DND-41 (cell line): ENCODE results near the gene AURKB.

ENCODE experiments used
- ATAC-seq: fragments of 200-7000 bp; cut with Tn5 transposase; 3 replicates; pipeline ENCODE4 v1.9.1; 2021; ENCODE audit warnings: low read depth; ENCODE audit not compliant: insufficient read depth
- DNase-seq: peaks from one replicate; pipeline ENCODE4 v3.0.0-alpha.2; 2020
- H2AFZ ChIP-seq: 2 replicates; pipeline ENCODE4 v1.6.0; 2012; ENCODE audit warnings: low read depth, low read length
- H3K27ac ChIP-seq: 2 replicates; pipeline ENCODE4 v1.5.1; 2012; ENCODE audit warnings: low read length, inconsistent platforms
- H3K27me3 ChIP-seq: fragments of 200-600 bp; sonication (generic); 2 replicates; pipeline ENCODE4 v1.6.0; 2012; ENCODE audit warnings: low read length, mild to moderate bottlenecking, inconsistent platforms; ENCODE audit not compliant: insufficient read depth, poor library complexity
- H3K36me3 ChIP-seq: 2 replicates; pipeline ENCODE4 v1.5.1; 2012; ENCODE audit warnings: low read length, inconsistent platforms; ENCODE audit not compliant: insufficient read depth
- H3K4me1 ChIP-seq: 2 replicates; pipeline ENCODE4 v1.5.1; 2012; ENCODE audit warnings: mild to moderate bottlenecking, low read length; ENCODE audit not compliant: insufficient read depth
- H3K4me2 ChIP-seq: 2 replicates; pipeline ENCODE4 v1.6.0; 2012; ENCODE audit warnings: mild to moderate bottlenecking, moderate library complexity, low read length, inconsistent platforms; ENCODE audit not compliant: insufficient read depth
- H3K4me3 ChIP-seq, 2 experiments: fragments of 200-600 bp in 1 of 2; shearing (Covaris generic) in 1 of 2; 2 replicates each; pipeline ENCODE4 v1.5.1; 2012 to 2016; ENCODE audit warnings: inconsistent platforms in 2 of 2, low read length in 2 of 2, mild to moderate bottlenecking in 2 of 2, low read depth in 1 of 2, moderate library complexity in 1 of 2
- H3K79me2 ChIP-seq: 2 replicates; pipeline ENCODE4 v1.6.0; 2012; ENCODE audit warnings: low read length, inconsistent platforms; ENCODE audit not compliant: insufficient read depth
- H3K9ac ChIP-seq: 2 replicates; pipeline ENCODE4 v1.6.0; 2012; ENCODE audit warnings: low read depth, mild to moderate bottlenecking, inconsistent platforms, low read length, moderate library complexity
- H3K9me3 ChIP-seq: 2 replicates; pipeline ENCODE4 v1.5.1; 2012; ENCODE audit warnings: low read length, moderate library complexity, mild to moderate bottlenecking, inconsistent platforms; ENCODE audit not compliant: insufficient read depth, severe bottlenecking
- H4K20me1 ChIP-seq: 2 replicates; pipeline ENCODE4 v1.6.0; 2012; ENCODE audit warnings: low read length; ENCODE audit not compliant: insufficient read depth
- CTCF ChIP-seq: IDR thresholded peaks from 2 replicates; pipeline ENCODE4 v1.5.1; 2012; ENCODE audit warnings: borderline replicate concordance, low read length, moderate library complexity, mild to moderate bottlenecking; ENCODE audit not compliant: poor library complexity, severe bottlenecking; ENCODE audit errors: extremely low read depth
- EZH2 ChIP-seq: IDR thresholded peaks from 3 replicates; pipeline ENCODE4 v1.6.1; 2012; ENCODE audit warnings: borderline replicate concordance, low read depth, mild to moderate bottlenecking, moderate library complexity, low read length, inconsistent platforms; ENCODE audit not compliant: severe bottlenecking

The AURKB gene

DNA sequence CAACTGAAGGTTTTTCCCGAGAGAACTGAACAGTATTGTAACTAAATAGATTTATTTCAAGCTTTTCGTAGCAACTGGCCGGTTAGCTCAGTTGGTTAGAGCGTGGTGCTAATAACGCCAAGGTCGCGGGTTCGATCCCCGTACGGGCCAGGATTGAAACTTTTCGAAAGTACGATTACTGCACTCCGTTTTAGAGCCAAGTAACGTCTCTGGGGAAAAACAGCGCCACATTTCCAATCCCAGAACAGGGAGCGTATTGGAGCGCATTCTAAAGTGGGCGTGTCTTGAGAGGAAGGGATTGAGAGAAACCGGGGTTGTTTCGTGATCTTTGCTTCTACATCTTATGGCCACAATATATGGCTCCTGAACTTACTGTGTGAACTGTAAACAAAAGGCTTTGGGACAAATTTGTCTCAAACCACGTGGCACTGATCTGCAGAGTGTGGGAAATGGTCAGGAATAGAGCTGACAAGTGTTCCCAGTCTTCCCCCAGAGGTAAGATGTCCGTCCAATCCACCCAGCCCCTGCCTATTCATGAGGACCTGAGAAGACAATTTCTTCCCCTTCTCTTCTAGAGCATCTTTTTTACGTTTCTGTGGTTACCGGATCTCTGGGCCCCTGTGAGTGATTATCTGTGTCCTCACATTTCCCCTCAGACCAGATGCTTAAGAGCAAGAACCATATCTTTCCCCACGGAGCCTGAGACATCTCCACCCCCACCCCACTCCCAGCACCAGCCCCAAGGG, 22.7 kb downstream of the AURKB start:
- H3K27ac ChIP-seq = peak overlapping the region; percentile 99
- H3K4me2 ChIP-seq = peak overlapping the region; percentile 91
- peaks cover 17% of the 10 kb centered on the region for H3K79me2 ChIP-seq
- H2AFZ ChIP-seq = peak overlapping the region; percentile 88
- peaks cover 13% of the 10 kb centered on the region for H4K20me1 ChIP-seq
- no peaks in the 10 kb centered on the region; the same call in 1 of the 2 replicates for H3K36me3 ChIP-seq
- DNase-seq (peak; percentile 94), ATAC-seq (peak; percentile 46)
- no peaks in the 10 kb centered on the region for H3K9me3 ChIP-seq
- H3K9ac ChIP-seq = peak overlapping the region; percentile 70
- TF ChIP-seq CTCF (peak; percentile 8), EZH2 (no peak)
- H3K4me3 ChIP-seq = peak overlapping the region; percentile 70 to 80; a peak in 3 of 4 replicates
- no peaks in the 10 kb centered on the region for H3K27me3 ChIP-seq
- H3K4me1 ChIP-seq = peaks cover 68% of the 10 kb centered on the region

DNA sequence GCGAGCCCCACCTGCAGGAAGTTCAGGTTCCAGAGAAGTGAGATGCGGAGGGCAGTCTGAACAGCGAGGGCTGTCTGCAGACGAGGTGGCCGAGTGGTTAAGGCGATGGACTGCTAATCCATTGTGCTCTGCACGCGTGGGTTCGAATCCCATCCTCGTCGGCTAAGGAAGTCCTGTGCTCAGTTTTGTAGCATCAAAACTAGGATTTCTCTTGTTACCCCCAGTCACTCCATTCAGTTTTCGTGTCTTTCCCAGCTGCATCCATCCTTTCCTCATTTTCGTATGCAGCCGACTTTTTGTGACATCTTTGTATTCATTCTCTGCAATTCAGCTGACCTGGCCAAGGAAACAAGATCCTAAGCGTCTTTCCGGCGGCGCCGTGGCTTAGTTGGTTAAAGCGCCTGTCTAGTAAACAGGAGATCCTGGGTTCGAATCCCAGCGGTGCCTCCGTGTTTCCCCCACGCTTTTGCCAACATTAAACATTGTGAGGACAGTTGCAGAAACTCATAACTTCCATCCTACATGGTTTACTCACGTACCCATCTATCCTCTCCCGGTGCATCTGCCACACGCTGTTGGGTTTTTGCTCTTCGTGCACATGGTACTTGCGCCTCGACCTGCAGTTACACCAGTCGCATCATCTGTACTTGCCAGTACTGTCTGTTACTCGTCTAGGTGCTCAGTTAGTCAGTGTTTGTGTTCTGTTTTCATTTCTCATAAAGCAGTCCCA, 23.4 kb downstream of the AURKB start:
- Histone ChIP-seq H3K9me3 (no peaks in the 10 kb centered on the region), H3K79me2 (peaks cover 17% of the 10 kb centered on the region), H3K4me2 (peak overlapping the region; percentile 91), H4K20me1 (peaks cover 13% of the 10 kb centered on the region), H3K4me3 (peak overlapping the region; percentile 55 to 80; a peak in 3 of 4 replicates), H3K27ac (peak overlapping the region; percentile 99), H3K4me1 (peaks cover 61% of the 10 kb centered on the region), H2AFZ (peak overlapping the region; percentile 88), H3K9ac (peak overlapping the region; percentile 70), H3K27me3 (no peaks in the 10 kb centered on the region), H3K36me3 (no peaks in the 10 kb centered on the region; the same call in 1 of the 2 replicates)
- DNase-seq (peak; percentile 96), ATAC-seq (peak; percentile 39)
- TF ChIP-seq CTCF = peak; percentile 57
- TF ChIP-seq EZH2 = no peak

DNA sequence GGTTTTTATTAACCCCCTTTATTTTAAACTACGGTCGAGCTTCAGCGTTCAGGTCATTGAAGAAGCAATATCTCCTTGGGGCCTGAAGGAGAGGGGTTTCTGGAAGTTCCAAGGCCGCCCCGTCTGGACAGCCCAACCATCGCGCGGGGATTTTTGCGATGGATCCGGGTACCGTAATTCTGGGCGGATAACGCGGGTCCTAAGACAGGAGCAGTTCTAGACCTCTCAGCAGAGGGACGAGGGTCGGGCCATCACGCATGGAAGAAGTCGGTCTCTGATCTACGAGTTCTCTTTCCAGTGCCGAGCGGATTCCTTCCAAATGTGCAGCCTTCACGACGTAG, 24.0 kb downstream of the AURKB start:
- Histone ChIP-seq H4K20me1 (peaks cover 13% of the 10 kb centered on the region), H3K4me3 (peak overlapping the region; percentile 55 to 80; a peak in 3 of 4 replicates), H3K9ac (peak overlapping the region; percentile 70), H3K4me2 (peak overlapping the region; percentile 91), H3K36me3 (no peaks in the 10 kb centered on the region; the same call in 1 of the 2 replicates), H3K4me1 (peaks cover 55% of the 10 kb centered on the region), H3K27me3 (no peaks in the 10 kb centered on the region), H2AFZ (peak overlapping the region; percentile 88), H3K9me3 (no peaks in the 10 kb centered on the region), H3K79me2 (peaks cover 17% of the 10 kb centered on the region), H3K27ac (peak overlapping the region; percentile 99)
- DNase-seq = no peak
- TF ChIP-seq CTCF = no peak
- TF ChIP-seq EZH2 = no peak
- ATAC-seq = no peak
